Measurements from ENCODE around the gene MARCHF3. TPM values are rescaled to one million over a fixed set of nuclear protein-coding genes. Genes with fewer than 3 reads are reported as not detected.

The MARCHF3 gene
- total and polyA plus RNA-seq, 2 donors (not counting 1 experiment from before 2014, with no cell fraction given): 8.6 to 11.6 TPM

DNA sequence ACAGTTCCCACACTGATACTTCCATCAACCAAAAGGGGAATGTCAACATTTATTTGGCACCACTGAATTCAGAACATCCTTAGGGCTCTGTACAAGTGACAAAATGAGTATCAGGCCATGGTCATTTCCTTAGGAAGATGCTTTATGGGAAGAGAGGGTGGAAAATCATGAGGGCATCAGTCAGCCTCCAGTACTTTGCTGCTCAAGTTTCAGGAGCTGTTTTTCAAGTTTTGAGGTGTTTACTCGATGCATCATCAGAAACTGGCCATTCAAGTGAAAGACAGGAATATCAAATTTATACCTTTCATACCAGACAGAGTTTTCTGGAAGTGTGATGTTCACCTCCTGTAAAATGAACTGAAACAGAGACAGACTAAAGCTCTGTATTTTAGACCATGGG lies 21.2 kb upstream of the MARCHF3 start:
- H2AFZ ChIP-seq (ENCODE audit: low read length): no peak overlapping the region
- H3K4me3 ChIP-seq (replicated peaks in 1 of 4; ENCODE audit: control extremely low read depth in 1 of 4, insufficient read depth in 1 of 4, low read depth in 3 of 4, low read length in 4 of 4): no peak overlapping the region
- no peaks in the 10 kb centered on the region for H3K79me2 ChIP-seq (ENCODE audit: control insufficient read depth, insufficient read depth, low read length)
- no peaks in the 10 kb centered on the region for H3K36me3 ChIP-seq (ENCODE audit: control insufficient read depth, insufficient read depth, low read length)
- DNase-seq (ENCODE audit: low read depth in 2 of 2): no peak
- H3K27ac ChIP-seq (ENCODE audit: insufficient read depth, low read length): no peak overlapping the region
- no peaks in the 10 kb centered on the region for H4K20me1 ChIP-seq (ENCODE audit: control insufficient read depth, extremely low read depth, insufficient read depth, low read length)
- no peaks in the 10 kb centered on the region for H3K4me1 ChIP-seq (ENCODE audit: control insufficient read depth, extremely low read depth, insufficient read depth, low read length)
- H3K9me3 ChIP-seq (ENCODE audit: control insufficient read depth, insufficient read depth, low read depth, low read length): no peaks in the 10 kb centered on the region
- H3K27me3 ChIP-seq (ENCODE audit: control insufficient read depth, insufficient read depth, low read length): no peaks in the 10 kb centered on the region
- H3K4me2 ChIP-seq (ENCODE audit: extremely low read depth, insufficient read depth, low read length): no peak overlapping the region
- H3K9ac ChIP-seq (ENCODE audit: insufficient read depth, low read length): no peak overlapping the region
- TF ChIP-seq EZH2 (IDR thresholded peaks at IDR 0.05; ENCODE audit: low read length, missing control alignments) (no peak), CTCF (conservative IDR thresholded peaks at IDR 0.05 in 1 of 2, IDR thresholded peaks at IDR 0.05 in 1 of 2; ENCODE audit: low read depth in 1 of 2, low read length in 2 of 2) (no peak)

DNA sequence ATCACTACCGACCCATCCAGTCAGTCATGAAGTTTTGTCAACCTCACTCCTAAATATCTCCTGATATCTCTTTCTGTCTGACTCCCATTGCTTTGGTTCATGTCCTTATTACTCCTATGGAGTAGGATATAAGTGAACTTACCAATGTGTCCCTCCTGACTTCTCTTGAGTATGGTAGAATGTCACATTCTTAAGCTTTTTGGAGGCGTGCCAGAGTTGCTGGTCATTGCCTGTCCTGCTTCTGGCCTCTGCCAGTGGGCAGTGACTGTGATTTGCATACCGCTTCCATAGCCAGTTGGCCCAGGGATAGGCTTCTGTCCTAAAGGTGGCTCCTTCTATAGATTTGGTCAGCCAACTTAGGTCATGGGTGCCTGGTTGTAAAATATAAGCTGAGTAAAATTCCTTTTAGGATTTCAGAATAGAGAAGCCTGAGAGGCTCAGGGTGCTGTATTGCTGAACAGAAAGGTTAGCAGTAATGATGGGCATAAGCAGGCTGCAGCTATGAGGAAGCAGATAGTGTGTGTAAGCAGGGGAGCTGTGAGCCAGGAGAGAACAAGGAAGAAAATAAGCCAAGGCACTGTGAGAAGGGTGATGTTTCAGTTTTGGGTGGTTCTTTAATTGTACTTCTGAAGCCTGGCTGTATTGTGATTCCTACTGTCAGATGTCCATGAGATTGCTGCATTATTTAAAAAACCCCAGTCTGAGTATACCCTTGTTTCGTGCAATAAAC lies 16.1 kb upstream of the MARCHF3 start:
- Histone ChIP-seq H3K36me3 (ENCODE audit: control insufficient read depth, insufficient read depth, low read length) (no peaks in the 10 kb centered on the region), H3K27me3 (ENCODE audit: control insufficient read depth, insufficient read depth, low read length) (no peaks in the 10 kb centered on the region), H3K27ac (ENCODE audit: insufficient read depth, low read length) (no peak overlapping the region), H3K79me2 (ENCODE audit: control insufficient read depth, insufficient read depth, low read length) (no peaks in the 10 kb centered on the region), H3K4me3 (replicated peaks in 1 of 4; ENCODE audit: control extremely low read depth in 1 of 4, insufficient read depth in 1 of 4, low read depth in 3 of 4, low read length in 4 of 4) (no peak overlapping the region), H2AFZ (ENCODE audit: low read length) (no peak overlapping the region), H3K4me2 (ENCODE audit: extremely low read depth, insufficient read depth, low read length) (no peak overlapping the region), H3K9ac (ENCODE audit: insufficient read depth, low read length) (no peak overlapping the region), H3K9me3 (ENCODE audit: control insufficient read depth, insufficient read depth, low read depth, low read length) (no peaks in the 10 kb centered on the region), H3K4me1 (ENCODE audit: control insufficient read depth, extremely low read depth, insufficient read depth, low read length) (peaks cover under 1% of the 10 kb centered on the region), H4K20me1 (ENCODE audit: control insufficient read depth, extremely low read depth, insufficient read depth, low read length) (no peaks in the 10 kb centered on the region)
- no peak for DNase-seq (ENCODE audit: low read depth in 2 of 2)
- TF ChIP-seq CTCF (conservative IDR thresholded peaks at IDR 0.05 in 1 of 2, IDR thresholded peaks at IDR 0.05 in 1 of 2; ENCODE audit: low read depth in 1 of 2, low read length in 2 of 2) (no peak), EZH2 (IDR thresholded peaks at IDR 0.05; ENCODE audit: low read length, missing control alignments) (no peak)

DNA sequence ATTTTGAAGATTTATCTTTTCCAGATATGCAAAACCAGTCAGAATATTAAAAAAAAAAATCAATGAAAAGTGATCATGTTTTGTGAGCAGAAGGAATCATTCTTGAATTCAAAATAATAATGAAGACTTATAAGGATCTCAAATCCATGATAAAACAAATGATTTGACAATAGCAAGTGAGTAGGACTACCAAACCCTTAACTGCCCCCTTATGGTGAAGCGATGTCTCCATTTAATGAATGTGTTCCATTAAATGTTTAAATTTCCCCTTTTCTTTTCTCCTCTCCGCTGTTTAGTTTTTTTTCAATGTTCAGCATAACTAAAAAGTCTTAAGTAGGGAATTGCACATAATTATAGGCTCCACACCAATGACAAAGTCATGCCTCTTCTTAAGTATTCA lies 12.2 kb upstream of the MARCHF3 start:
- Histone ChIP-seq H3K27me3 (ENCODE audit: control insufficient read depth, insufficient read depth, low read length) (no peaks in the 10 kb centered on the region), H3K79me2 (ENCODE audit: control insufficient read depth, insufficient read depth, low read length) (no peaks in the 10 kb centered on the region), H3K36me3 (ENCODE audit: control insufficient read depth, insufficient read depth, low read length) (no peaks in the 10 kb centered on the region), H3K9me3 (ENCODE audit: control insufficient read depth, insufficient read depth, low read depth, low read length) (no peaks in the 10 kb centered on the region), H3K4me2 (ENCODE audit: extremely low read depth, insufficient read depth, low read length) (no peak overlapping the region), H2AFZ (ENCODE audit: low read length) (no peak overlapping the region), H3K4me3 (replicated peaks in 1 of 4; ENCODE audit: control extremely low read depth in 1 of 4, insufficient read depth in 1 of 4, low read depth in 3 of 4, low read length in 4 of 4) (no peak overlapping the region), H4K20me1 (ENCODE audit: control insufficient read depth, extremely low read depth, insufficient read depth, low read length) (no peaks in the 10 kb centered on the region), H3K9ac (ENCODE audit: insufficient read depth, low read length) (no peak overlapping the region), H3K4me1 (ENCODE audit: control insufficient read depth, extremely low read depth, insufficient read depth, low read length) (peaks cover 7% of the 10 kb centered on the region), H3K27ac (ENCODE audit: insufficient read depth, low read length) (no peak overlapping the region)
- peak; percentile 6 to 53 for DNase-seq (ENCODE audit: low read depth in 2 of 2)
- peak; percentile 33 to 36 for TF ChIP-seq CTCF (conservative IDR thresholded peaks at IDR 0.05 in 1 of 2, IDR thresholded peaks at IDR 0.05 in 1 of 2; ENCODE audit: low read depth in 1 of 2, low read length in 2 of 2)
- no peak for TF ChIP-seq EZH2 (IDR thresholded peaks at IDR 0.05; ENCODE audit: low read length, missing control alignments)

All from fibroblast of lung (primary cell).